Rectal smooth muscle tissue (tissue), 1 donor: ENCODE results near the gene ESX1.
"Not testable (repeated sequence)": the region's sequence is repeated elsewhere in the genome, so short reads cannot be mapped to it uniquely, and the experiment has no call there.

ENCODE experiments used
- H3K27ac ChIP-seq: one replicate; pipeline ENCODE4 v1.7.0; 2013; ENCODE audit warnings: low read depth, low read length, inconsistent platforms
- H3K27me3 ChIP-seq: one replicate; pipeline ENCODE4 v1.7.0; 2013; ENCODE audit warnings: low read length; ENCODE audit not compliant: control insufficient read depth, insufficient read depth
- H3K36me3 ChIP-seq: one replicate; pipeline ENCODE4 v1.7.0; 2013; ENCODE audit warnings: low read length; ENCODE audit not compliant: control insufficient read depth, insufficient read depth
- H3K4me1 ChIP-seq: one replicate; pipeline ENCODE4 v1.7.0; 2013; ENCODE audit warnings: low read length; ENCODE audit not compliant: control insufficient read depth, insufficient read depth
- H3K4me3 ChIP-seq: one replicate; pipeline ENCODE4 v1.7.0; 2013; ENCODE audit warnings: low read length
- H3K9ac ChIP-seq: one replicate; pipeline ENCODE4 v1.7.0; 2013; ENCODE audit warnings: low read length

ESX1 gene

DNA sequence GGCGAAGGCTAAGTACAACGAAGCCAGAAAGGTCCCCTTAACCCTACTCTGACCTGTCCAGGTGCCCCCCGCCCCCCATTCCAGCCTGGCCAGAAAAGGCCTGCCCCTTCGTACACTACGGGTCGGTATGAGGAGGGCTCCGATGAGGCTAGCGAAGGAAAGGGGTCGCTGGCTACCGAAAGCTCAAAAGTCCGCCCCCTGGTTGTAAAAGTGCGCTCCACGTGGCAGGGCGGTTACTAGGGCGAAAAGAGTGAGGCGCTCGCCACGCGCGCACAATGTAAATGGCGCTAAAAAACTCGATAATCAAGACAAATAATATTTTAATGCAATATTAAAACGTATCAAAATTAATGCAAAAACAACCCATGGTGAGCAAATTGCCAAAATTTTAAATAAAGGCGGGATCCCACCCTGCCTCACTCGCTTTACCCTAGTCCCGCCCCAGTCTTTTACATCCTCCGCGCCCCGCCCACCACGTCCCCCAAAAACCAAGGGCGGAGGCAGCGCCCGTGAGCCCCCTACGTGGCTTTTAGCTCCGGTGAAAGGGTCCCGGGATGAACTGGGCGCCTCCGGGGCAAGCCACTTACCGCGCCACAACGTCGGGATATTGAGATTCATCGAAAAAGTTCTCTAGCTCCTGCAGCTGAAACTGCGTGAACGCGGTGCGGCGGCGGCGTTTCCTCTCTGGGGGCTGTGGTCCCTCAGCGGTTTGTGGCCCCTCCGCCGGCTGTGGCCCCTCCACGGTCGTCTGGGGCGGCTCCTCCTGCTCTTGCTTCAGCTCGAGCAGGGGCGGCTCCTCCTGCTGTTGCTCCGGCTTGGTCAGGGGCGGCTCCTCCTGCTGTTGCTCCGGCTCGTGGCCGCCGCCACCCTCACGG, 929 bp downstream of the ESX1 start:
- Histone ChIP-seq H3K27me3 (no peaks in the 10 kb centered on the region), H3K36me3 (no peaks in the 10 kb centered on the region), H3K4me3 (no peak overlapping the region), H3K27ac (no peak overlapping the region), H3K4me1 (no peaks in the 10 kb centered on the region), H3K9ac (no peak overlapping the region)

GRCh38 chrX:104250470-104250869, 4.3 kb downstream of the ESX1 start:
- Histone ChIP-seq H3K4me3 (no peak overlapping the region), H3K9ac (no peak overlapping the region), H3K27me3 (no peaks in the 10 kb centered on the region), H3K36me3 (no peaks in the 10 kb centered on the region), H3K27ac (no peak overlapping the region), H3K4me1 (no peaks in the 10 kb centered on the region)

DNA sequence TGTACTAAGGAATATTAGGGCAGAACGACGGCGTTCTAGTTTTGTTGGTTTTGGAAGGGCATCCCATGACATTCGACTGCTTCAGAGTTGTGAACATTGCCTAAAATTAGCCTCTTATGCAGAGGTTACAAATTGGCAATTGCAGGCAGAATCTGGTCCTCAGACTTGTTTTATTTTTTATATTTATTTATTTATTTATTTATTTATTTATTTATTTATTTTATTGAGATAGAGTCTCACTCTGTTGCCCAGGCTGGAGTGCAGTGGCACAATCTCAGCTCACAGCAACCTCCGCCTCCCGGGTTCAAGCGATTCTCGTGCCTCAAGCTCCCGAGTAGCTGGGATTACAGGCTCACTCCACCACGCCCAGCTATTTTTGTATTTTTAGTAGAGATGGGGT, 24.7 kb downstream of the ESX1 start:
- H3K4me3 ChIP-seq, H3K36me3 ChIP-seq, H3K27me3 ChIP-seq, H3K4me1 ChIP-seq, H3K27ac ChIP-seq, H3K9ac ChIP-seq: not testable (repeated sequence)

DNA sequence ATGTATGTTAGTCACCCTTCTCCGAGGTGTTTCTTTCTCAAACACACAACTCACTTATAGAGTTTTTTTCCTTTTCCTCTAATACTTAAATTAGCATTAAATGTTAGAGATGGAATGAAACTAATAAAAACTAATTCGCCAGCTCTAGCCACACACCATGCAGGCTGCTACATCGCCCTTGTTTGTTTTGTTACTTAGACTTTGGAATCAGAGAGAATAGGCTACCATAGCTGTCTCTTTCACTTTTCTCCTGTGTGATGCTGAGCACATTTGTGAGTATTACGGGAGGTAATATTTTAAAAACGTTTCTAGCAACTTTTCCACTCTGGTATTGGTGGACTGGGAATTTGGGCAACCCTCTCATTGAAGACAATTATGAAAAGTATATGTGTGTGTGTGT, 43.5 kb downstream of the ESX1 start:
- Histone ChIP-seq H3K27me3 (no peaks in the 10 kb centered on the region), H3K27ac (no peak overlapping the region), H3K4me1 (no peaks in the 10 kb centered on the region), H3K36me3 (no peaks in the 10 kb centered on the region), H3K9ac (no peak overlapping the region), H3K4me3 (no peak overlapping the region)

- no peak overlapping the region for H3K4me3 ChIP-seq
- no peak overlapping the region for H3K27ac ChIP-seq
- peaks cover 2% of the 10 kb centered on the region for H3K27me3 ChIP-seq
- no peaks in the 10 kb centered on the region for H3K36me3 ChIP-seq
- H3K9ac ChIP-seq: no peak overlapping the region
- H3K4me1 ChIP-seq: no peaks in the 10 kb centered on the region
Measured at GRCh38 chrX:104205548-104205947, 49.2 kb downstream of the ESX1 start.
